Endothelial cell of umbilical vein (primary cell): ENCODE results near the gene MYLIP. TPM values are rescaled to one million over a fixed set of nuclear protein-coding genes. Genes with fewer than 3 reads are reported as not detected.

Experiments used
- BruUV-seq: library from RNA; stranded (reverse); fragments of 400-500 nt; replicated peaks from 2 replicates; lab custom pipeline; 2021; lab: Mats Ljungman, UMichigan
- CTCF ChIA-PET: fragments of 300-600, 350-600 bp; sonication (Branson Sonifier 250); formaldehyde crosslinking; loops from one replicate; lab custom pipeline; 2021; ENCODE audit warnings: antibody characterized with exemption, inconsistent platforms; lab: Charles Lee
- POLR2A ChIA-PET: fragments of 300-600, 350-600 bp; sonication (Branson Sonifier 250); formaldehyde crosslinking; loops from one replicate; lab custom pipeline; 2021; ENCODE audit warnings: antibody characterized with exemption, inconsistent platforms; lab: Charles Lee
- DNase-seq: peaks from one replicate; pipeline ENCODE4 v3.0.0-alpha.2; 2011; ENCODE audit warnings: low read depth, low spot score
- FAIRE-seq: peaks from 2 replicates; lab custom pipeline; 2011; peaks lifted over from hg19 to GRCh38; lab: Jason Lieb, UNC
- H2AFZ ChIP-seq: 2 replicates; pipeline ENCODE4 v1.6.0; 2012; ENCODE audit warnings: low read depth, low read length, control low read depth, inconsistent platforms
- H3K27ac ChIP-seq: 2 replicates; pipeline ENCODE4 v1.5.1; 2011; ENCODE audit warnings: low read depth, mild to moderate bottlenecking, control low read depth, low read length, moderate library complexity; ENCODE audit not compliant: insufficient read depth
- H3K27me3 ChIP-seq, 2 experiments: 2 replicates each; pipeline versions ENCODE4 v1.6.0 to v1.6.1; 2011; ENCODE audit warnings: low read length in 2 of 2, mixed read lengths in 1 of 2; ENCODE audit not compliant: control insufficient read depth in 2 of 2, insufficient read depth in 2 of 2
- H3K36me3 ChIP-seq, 2 experiments: 2 replicates in 1 of 2; 3 replicates in 1 of 2; pipeline ENCODE4 v1.5.1; 2011; ENCODE audit warnings: low read length in 2 of 2, mild to moderate bottlenecking in 1 of 2, moderate library complexity in 1 of 2; ENCODE audit not compliant: control insufficient read depth in 2 of 2, insufficient read depth in 2 of 2; ENCODE audit errors: extremely low read depth in 1 of 2
- H3K4me1 ChIP-seq: 3 replicates; pipeline ENCODE4 v1.5.1; 2011; ENCODE audit warnings: mild to moderate bottlenecking, low read length; ENCODE audit not compliant: control insufficient read depth, insufficient read depth; ENCODE audit errors: extremely low read depth
- H3K4me2 ChIP-seq: 2 replicates; pipeline ENCODE4 v1.6.1; 2011; ENCODE audit warnings: low read length, control low read depth, mixed read lengths; ENCODE audit not compliant: insufficient read depth
- H3K4me3 ChIP-seq, 3 experiments: fragments of 200-600 bp in 1 of 3; sonication (generic), shearing (Covaris generic) in 1 of 3; replicated peaks in 1 of 3; 2 replicates each; pipeline ENCODE4 v1.5.1; 2011 to 2016; ENCODE audit warnings: control low read depth in 3 of 3, low read length in 3 of 3, mild to moderate bottlenecking in 2 of 3, inconsistent platforms in 1 of 3, low read depth in 1 of 3, moderate library complexity in 1 of 3; ENCODE audit not compliant: insufficient read depth in 1 of 3
- H3K79me2 ChIP-seq: 2 replicates; pipeline ENCODE4 v1.6.0; 2012; ENCODE audit warnings: low read length, inconsistent platforms; ENCODE audit not compliant: control insufficient read depth, insufficient read depth
- H3K9ac ChIP-seq: replicated peaks from 2 replicates; pipeline ENCODE3; 2011; ENCODE audit warnings: low read length, control low read depth; ENCODE audit not compliant: insufficient read depth; ENCODE audit errors: extremely low read depth
- H3K9me1 ChIP-seq: replicated peaks from 3 replicates; pipeline ENCODE4 v1.6.0; 2011; ENCODE audit warnings: mild to moderate bottlenecking, low read length; ENCODE audit not compliant: control insufficient read depth, insufficient read depth; ENCODE audit errors: extremely low read depth
- H3K9me3 ChIP-seq: replicated peaks from 2 replicates; pipeline ENCODE4 v1.5.1; 2012; ENCODE audit warnings: low read length, inconsistent platforms; ENCODE audit not compliant: control insufficient read depth, insufficient read depth
- H4K20me1 ChIP-seq: replicated peaks from 2 replicates; pipeline ENCODE3; 2011; ENCODE audit warnings: mild to moderate bottlenecking, low read length; ENCODE audit not compliant: control insufficient read depth, insufficient read depth; ENCODE audit errors: extremely low read depth
- EZH2 ChIP-seq: IDR thresholded peaks from 2 replicates; pipeline ENCODE4 v1.6.1; 2012; ENCODE audit warnings: borderline replicate concordance, low read depth, mild to moderate bottlenecking, moderate library complexity, low read length, inconsistent platforms; ENCODE audit not compliant: severe bottlenecking
- FOS ChIP-seq: IDR thresholded peaks from 2 replicates; pipeline ENCODE4 v1.6.1; 2011; ENCODE audit warnings: mild to moderate bottlenecking, low read length, moderate library complexity, borderline replicate concordance; ENCODE audit not compliant: insufficient read depth
- GATA2 ChIP-seq: IDR thresholded peaks from 2 replicates; pipeline ENCODE4 v1.7.0; 2011; ENCODE audit warnings: low read depth, mild to moderate bottlenecking, moderate library complexity, mixed read lengths, low read length; ENCODE audit not compliant: insufficient read length, insufficient read depth
- JUN ChIP-seq: IDR thresholded peaks from 2 replicates; pipeline ENCODE4 v1.6.1; 2011; ENCODE audit warnings: borderline replicate concordance, low read depth; ENCODE audit not compliant: insufficient read length, insufficient read depth
- MYC ChIP-seq: IDR thresholded peaks from one replicate; pipeline ENCODE4 v1.6.1; 2011; ENCODE audit warnings: mild to moderate bottlenecking, low read depth, low read length
- POLR2A ChIP-seq: IDR thresholded peaks from 2 replicates; pipeline ENCODE4 v1.6.1; 2012; ENCODE audit warnings: low read depth, mild to moderate bottlenecking, control low read depth, low read length
- POLR2AphosphoS5 ChIP-seq: IDR thresholded peaks from 2 replicates; pipeline ENCODE4 v1.6.1; 2012; ENCODE audit warnings: low read depth, mild to moderate bottlenecking, control low read depth, low read length, moderate library complexity; ENCODE audit not compliant: insufficient read depth
- dilution Hi-C: fragments of 300-500 bp; cut with MboI; formaldehyde crosslinking; loops from one replicate; pipeline ENCODE4 v1.15.0; 2019; ENCODE audit warnings: low sequenced_read_pairs; ENCODE audit not compliant: extremely low pct_ligation_motif_present
- intact Hi-C: fragments of 100-400 bp; cut with micrococcal nuclease; formaldehyde crosslinking; loops from one replicate; pipeline ENCODE4 v1.10.0; 2022
- polyA plus RNA-seq, 4 experiments: library from polyadenylated mRNA; depleted of rRNA in 3 of 4; stranded (reverse) in 3 of 4; unstranded in 1 of 4; fragments of >200 nt; gene quantifications; 2 replicates each; pipeline versions ENCODE4 v1.2.1 to v1.2.3, GENCODE V29; 2011 to 2012; ENCODE audit warnings: missing spikeins in 1 of 4
- total RNA-seq: library from RNA; stranded (reverse); gene quantifications from 2 replicates; pipeline ENCODE4 v1.2.3, GENCODE V29; 2021
- TF ChIP-seq, protein P1 (sequence below), 2 donors: IDR thresholded peaks; 1 replicate in 1 of 2; 2 replicates in 1 of 2; pipeline ENCODE4 v1.5.1; 2011; ENCODE audit warnings: low read length in 2 of 2, mild to moderate bottlenecking in 2 of 2, moderate library complexity in 2 of 2, control low read depth in 1 of 2, inconsistent platforms in 1 of 2, low read depth in 1 of 2; ENCODE audit not compliant: insufficient read depth in 1 of 2; ENCODE audit errors: extremely low read depth in 1 of 2
- TF ChIP-seq, protein P2 (sequence below): IDR thresholded peaks from 2 replicates; pipeline ENCODE4 v1.6.1; 2011; ENCODE audit not compliant: insufficient read depth, insufficient read length

The MYLIP gene
- total and polyA plus RNA-seq, 2 donors (not counting 3 experiments of a cell fraction or from before 2014, with no cell fraction given): 16.9 to 19.2 TPM

DNA sequence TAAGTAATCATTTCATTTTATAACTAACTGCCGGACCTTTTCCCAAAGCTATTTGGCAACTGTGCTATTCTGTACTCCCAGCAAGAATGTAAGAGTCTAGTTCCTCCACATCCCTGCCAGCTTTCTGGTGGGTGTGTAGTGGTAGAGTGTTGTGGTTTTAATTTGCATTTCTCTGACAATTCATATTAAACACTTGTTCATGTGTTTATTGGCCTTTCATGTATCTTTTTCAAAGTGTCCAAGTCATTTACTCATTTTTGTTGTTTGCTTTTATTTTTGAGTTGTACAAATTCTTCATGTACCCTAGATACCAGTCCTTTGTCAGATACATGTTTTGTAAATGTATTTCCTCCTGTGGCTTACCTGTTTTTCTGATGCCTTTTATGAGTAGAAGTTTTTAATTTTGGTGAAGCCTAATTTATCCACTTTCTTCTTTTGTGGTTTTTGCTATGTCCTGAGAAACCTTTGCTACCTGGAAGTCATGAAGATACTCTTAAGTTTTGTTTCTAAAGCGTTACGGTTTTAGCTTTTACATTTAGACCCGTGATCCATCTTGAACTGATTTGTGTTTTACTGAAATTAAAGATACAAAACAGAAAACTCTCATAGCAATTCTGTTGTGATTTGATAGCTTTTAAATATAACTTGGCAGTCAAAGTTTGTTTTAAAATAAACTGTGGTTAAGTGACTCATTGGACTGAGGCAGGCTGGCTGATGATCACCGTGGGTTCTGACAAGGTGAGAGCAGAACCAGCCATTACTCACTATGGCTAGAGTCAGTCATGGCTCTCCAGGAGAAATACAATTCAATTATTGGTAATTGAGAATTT, 8.0 kb downstream of the MYLIP start:
- dilution Hi-C loops: no loop called here
- BruUV-seq: no TSS peak
- H3K9ac ChIP-seq: no peak overlapping the region

DNA sequence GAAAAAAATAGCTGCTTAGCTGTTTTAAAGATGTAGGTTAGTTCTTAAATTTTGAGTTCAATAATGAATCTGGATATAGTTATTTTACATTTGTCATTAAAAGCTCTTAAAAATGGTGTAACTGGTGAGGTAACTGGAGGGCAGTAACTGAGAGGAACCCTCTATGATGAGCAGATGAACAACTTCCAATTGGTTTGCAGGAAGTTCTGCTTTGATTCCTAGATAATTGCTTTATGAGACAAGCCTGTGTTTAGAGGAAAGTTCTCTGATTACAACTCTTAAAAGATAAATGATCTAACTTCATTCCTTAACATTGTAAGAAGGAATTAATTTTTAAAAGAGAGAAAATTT, 8.5 kb downstream of the MYLIP start:
- intact Hi-C loops: no loop called here
- no peak for FAIRE-seq
- peaks cover 47% of the 10 kb centered on the region for H3K79me2 ChIP-seq

More for the DNA sequence above, 8.0 kb downstream of the MYLIP start:
- peak overlapping the region; percentile 28 for H3K4me2 ChIP-seq
- DNase-seq (peak; percentile 64), FAIRE-seq (peak; percentile 37)
- no peaks in the 10 kb centered on the region for H4K20me1 ChIP-seq
- H3K27ac ChIP-seq: no peak overlapping the region
- H3K9me3 ChIP-seq: no peaks in the 10 kb centered on the region
- H3K36me3 ChIP-seq: peaks cover 1 to 6% of the 10 kb centered on the region in 2 experiments
- ChIA-PET CTCF (interaction anchor here (0.9 to 2.4 kb wide), 8 partner anchors 9 to 445 kb away, joined by 3 to 13 read pairs (median 4); no protein-coding TSS in a partner anchor), POLR2A (interaction anchor here (2.1 kb wide), 1 partner anchor 8 kb away, joined by 7 read pairs; the partner anchor contains the start of gene MYLIP)
- peaks cover 24% of the 10 kb centered on the region for H3K4me1 ChIP-seq
- H3K9me1 ChIP-seq: no peaks in the 10 kb centered on the region
- no peak overlapping the region for H3K4me3 ChIP-seq
- H3K27me3 ChIP-seq: no peaks in the 10 kb centered on the region
- intact Hi-C loops: no loop called here
- H3K79me2 ChIP-seq: peaks cover 50% of the 10 kb centered on the region
- no peak overlapping the region for H2AFZ ChIP-seq
- TF ChIP-seq POLR2A (no peak), FOS (peak; percentile 65), JUN (no peak)

More for the DNA sequence above, 8.5 kb downstream of the MYLIP start:
- Histone ChIP-seq H3K4me1 (peaks cover 18% of the 10 kb centered on the region), H2AFZ (no peak overlapping the region), H4K20me1 (no peaks in the 10 kb centered on the region), H3K27ac (no peak overlapping the region), H3K4me2 (peak overlapping the region; percentile 28), H3K9ac (no peak overlapping the region), H3K9me3 (no peaks in the 10 kb centered on the region), H3K36me3 (peaks cover 3 to 6% of the 10 kb centered on the region in 2 experiments), H3K9me1 (no peaks in the 10 kb centered on the region), H3K27me3 (no peaks in the 10 kb centered on the region), H3K4me3 (no peak overlapping the region)
- no TSS peak for BruUV-seq
- dilution Hi-C loops: no loop called here
- ChIA-PET CTCF (interaction anchor here (0.9 to 2.4 kb wide), 5 partner anchors 9 to 446 kb away, joined by 3 to 13 read pairs (median 5); no protein-coding TSS in a partner anchor), POLR2A (interaction anchor here (2.1 kb wide), 1 partner anchor 9 kb away, joined by 7 read pairs; the partner anchor contains the start of gene MYLIP)
- TF ChIP-seq JUN (no peak), MYC (no peak), EZH2 (no peak), POLR2AphosphoS5 (no peak), GATA2 (no peak), POLR2A (no peak), FOS (no peak)
- TF ChIP-seq, protein P1, sequence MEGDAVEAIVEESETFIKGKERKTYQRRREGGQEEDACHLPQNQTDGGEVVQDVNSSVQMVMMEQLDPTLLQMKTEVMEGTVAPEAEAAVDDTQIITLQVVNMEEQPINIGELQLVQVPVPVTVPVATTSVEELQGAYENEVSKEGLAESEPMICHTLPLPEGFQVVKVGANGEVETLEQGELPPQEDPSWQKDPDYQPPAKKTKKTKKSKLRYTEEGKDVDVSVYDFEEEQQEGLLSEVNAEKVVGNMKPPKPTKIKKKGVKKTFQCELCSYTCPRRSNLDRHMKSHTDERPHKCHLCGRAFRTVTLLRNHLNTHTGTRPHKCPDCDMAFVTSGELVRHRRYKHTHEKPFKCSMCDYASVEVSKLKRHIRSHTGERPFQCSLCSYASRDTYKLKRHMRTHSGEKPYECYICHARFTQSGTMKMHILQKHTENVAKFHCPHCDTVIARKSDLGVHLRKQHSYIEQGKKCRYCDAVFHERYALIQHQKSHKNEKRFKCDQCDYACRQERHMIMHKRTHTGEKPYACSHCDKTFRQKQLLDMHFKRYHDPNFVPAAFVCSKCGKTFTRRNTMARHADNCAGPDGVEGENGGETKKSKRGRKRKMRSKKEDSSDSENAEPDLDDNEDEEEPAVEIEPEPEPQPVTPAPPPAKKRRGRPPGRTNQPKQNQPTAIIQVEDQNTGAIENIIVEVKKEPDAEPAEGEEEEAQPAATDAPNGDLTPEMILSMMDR (IDR thresholded peaks at IDR 0.05; ENCODE audit: extremely low read depth in 1 of 2, insufficient read depth in 1 of 2, low read depth in 1 of 2, low read length in 2 of 2): no peak
- TF ChIP-seq, protein P2, sequence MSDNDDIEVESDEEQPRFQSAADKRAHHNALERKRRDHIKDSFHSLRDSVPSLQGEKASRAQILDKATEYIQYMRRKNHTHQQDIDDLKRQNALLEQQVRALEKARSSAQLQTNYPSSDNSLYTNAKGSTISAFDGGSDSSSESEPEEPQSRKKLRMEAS: no peak
- DNase-seq: no peak
